Cardiac muscle cell (in vitro differentiated cells and primary cell): ENCODE results near the gene HCRT. TPM values are rescaled to one million over a fixed set of nuclear protein-coding genes. Genes with fewer than 3 reads are reported as not detected.

ENCODE experiments used
- DNase-seq, 2 donors: peaks; one replicate each; pipeline versions ENCODE4 v3.0.0 to v3.0.0-alpha.2; 2010 to 2017; ENCODE audit warnings: low read depth in 1 of 2, low spot score in 1 of 2
- H3K27ac ChIP-seq: fragments of 200-600 bp; sonication (generic); 2 replicates; pipeline ENCODE4 v1.5.1; 2016
- H3K27me3 ChIP-seq: fragments of 200-600 bp; sonication (generic); 2 replicates; pipeline ENCODE4 v1.6.0; 2016; ENCODE audit warnings: control low read depth
- H3K36me3 ChIP-seq: fragments of 200-600 bp; sonication (generic); 2 replicates; pipeline ENCODE4 v1.5.1; 2016; ENCODE audit warnings: control low read depth
- H3K4me1 ChIP-seq: fragments of 200-600 bp; sonication (generic); 2 replicates; pipeline ENCODE4 v1.8.1; 2017; ENCODE audit warnings: low read depth, mild to moderate bottlenecking, mixed run types
- H3K4me3 ChIP-seq: fragments of 200-600 bp; sonication (generic); 2 replicates; pipeline ENCODE4 v1.5.1; 2016; ENCODE audit warnings: mild to moderate bottlenecking
- H3K9me3 ChIP-seq: fragments of 200-600 bp; sonication (generic); 2 replicates; pipeline ENCODE4 v1.5.1; 2017; ENCODE audit warnings: low read depth, mild to moderate bottlenecking, control low read depth
- CTCF ChIP-seq: IDR thresholded peaks from 2 replicates; pipeline ENCODE4 v1.5.1; 2012; ENCODE audit warnings: low read depth, mild to moderate bottlenecking, low read length
- polyA plus RNA-seq: library from polyadenylated mRNA; unstranded; fragments of >200 nt; fragmentation: Nextera tagmentation; extraction: Ambion mirVana; gene quantifications from 2 replicates; pipeline ENCODE4 v1.2.1, GENCODE V29; 2016
- total RNA-seq: library from RNA; depleted of rRNA; stranded (reverse); fragments of >200 nt; gene quantifications from 2 replicates; pipeline ENCODE4 v1.2.3, GENCODE V29; 2016

HCRT gene, protein sequence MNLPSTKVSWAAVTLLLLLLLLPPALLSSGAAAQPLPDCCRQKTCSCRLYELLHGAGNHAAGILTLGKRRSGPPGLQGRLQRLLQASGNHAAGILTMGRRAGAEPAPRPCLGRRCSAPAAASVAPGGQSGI
- 1.3 TPM in 1 of 2 replicates, not detected in the other for total RNA-seq
- polyA plus RNA-seq, result 1.9 TPM in 1 of 2 replicates, not detected in the other

GRCh38 chr17:42184713-42185620 is at the start of gene HCRT:
Gene HCRT (minus strand): TSS chr17:42185452. CDS start chr17:42185365, 87 bp downstream.
- TF ChIP-seq CTCF, result no peak
- Histone ChIP-seq H3K27ac (peak within 1 kb of the TSS; percentile 2), H3K36me3 (no peaks in the 10 kb centered on the region), H3K27me3 (peaks cover 39% of the 10 kb centered on the region), H3K4me3 (peak within 1 kb of the TSS; percentile 27), H3K4me1 (peaks cover 19% of the 10 kb centered on the region), H3K9me3 (no peaks in the 10 kb centered on the region)
- DNase-seq, result peak in 1 of 2 donors; percentile 30

- no peak for DNase-seq
- no peak for TF ChIP-seq CTCF
- no peak overlapping the region for H3K4me3 ChIP-seq
- H3K27ac ChIP-seq, result peak overlapping the region; percentile 70
- H3K9me3 ChIP-seq, result no peaks in the 10 kb centered on the region
- no peaks in the 10 kb centered on the region for H3K36me3 ChIP-seq
- no peaks in the 10 kb centered on the region for H3K27me3 ChIP-seq
- H3K4me1 ChIP-seq, result peaks cover 8% of the 10 kb centered on the region
Measured at GRCh38 chr17:42233994-42234393, 48.7 kb upstream of the HCRT start.

- Histone ChIP-seq H3K4me1 (peaks cover 8% of the 10 kb centered on the region), H3K9me3 (no peaks in the 10 kb centered on the region), H3K36me3 (no peaks in the 10 kb centered on the region), H3K27ac (no peak overlapping the region), H3K4me3 (no peak overlapping the region), H3K27me3 (no peaks in the 10 kb centered on the region)
- no peak for TF ChIP-seq CTCF
- DNase-seq, result peak in 1 of 2 donors; percentile 70
Measured at GRCh38 chr17:42233156-42233555, 47.9 kb upstream of the HCRT start.

DNA sequence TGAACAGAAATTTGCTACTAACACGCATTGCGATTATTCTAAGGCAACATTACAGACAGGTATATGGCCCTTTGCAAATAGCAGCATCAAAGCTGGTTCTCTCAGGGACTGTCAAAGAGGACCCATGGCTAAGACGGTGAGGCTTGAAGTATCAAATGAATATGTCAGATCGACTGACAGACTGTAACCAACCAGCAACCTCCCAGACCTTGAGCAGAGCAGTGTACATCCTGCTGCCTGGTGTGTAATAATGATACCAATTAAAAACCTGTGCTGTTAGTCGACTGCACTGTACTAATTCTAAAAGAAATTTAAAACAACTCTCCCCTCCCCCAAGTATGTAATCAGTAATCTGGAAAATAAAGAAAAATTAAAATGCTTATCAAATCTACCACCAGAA is 45.0 kb upstream of the HCRT start:
- no peaks in the 10 kb centered on the region for H3K9me3 ChIP-seq
- TF ChIP-seq CTCF, result no peak

DNA sequence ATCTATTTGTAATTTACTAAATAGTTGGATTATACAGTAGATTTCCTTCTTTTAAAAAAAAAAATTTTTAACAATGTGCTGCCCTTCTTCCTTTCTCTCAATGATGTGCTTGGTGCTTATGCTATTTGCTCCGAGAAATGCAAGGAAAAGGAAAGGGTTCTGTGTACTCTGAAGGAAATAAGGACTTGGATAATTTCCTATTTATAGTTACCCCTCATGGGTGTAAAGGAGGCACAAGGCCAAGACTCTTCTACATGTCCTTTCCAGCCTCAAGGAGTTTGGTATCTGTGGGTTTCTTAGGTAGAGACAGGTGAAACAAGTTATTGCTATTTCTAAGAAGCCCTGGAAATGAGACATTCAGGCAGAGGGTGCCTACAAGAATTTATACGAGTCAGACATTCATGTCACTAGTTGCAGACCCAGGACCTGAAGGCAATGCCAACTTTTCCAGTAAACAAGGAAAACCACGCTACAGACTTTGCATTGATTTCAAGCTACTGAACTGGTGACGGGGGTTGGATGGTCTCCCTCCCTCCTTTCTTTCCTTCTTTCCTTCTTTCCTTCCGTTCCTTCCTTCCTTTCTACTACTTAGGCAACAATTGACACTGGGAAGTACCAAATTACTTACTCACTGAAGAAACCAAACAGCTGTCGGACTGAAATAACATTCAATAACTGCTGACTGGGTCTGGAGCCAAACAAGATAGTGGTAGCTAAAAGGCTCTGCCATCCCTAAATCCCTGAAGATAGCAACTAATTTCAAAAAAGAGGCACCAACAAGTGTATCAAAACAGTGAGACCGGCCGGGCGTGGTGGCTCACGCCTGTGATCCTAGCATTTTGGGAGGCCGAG is 42.8 kb upstream of the HCRT start:
- TF ChIP-seq CTCF, result no peak
- Histone ChIP-seq H3K36me3 (peaks cover 9% of the 10 kb centered on the region), H3K27ac (peak overlapping the region; percentile 50), H3K4me3 (no peak overlapping the region), H3K27me3 (no peaks in the 10 kb centered on the region), H3K4me1 (no peaks in the 10 kb centered on the region), H3K9me3 (no peaks in the 10 kb centered on the region)
- peak in 1 of 2 donors; percentile 52 for DNase-seq

More for the DNA sequence above, 45.0 kb upstream of the HCRT start:
- no peak for DNase-seq
- Histone ChIP-seq H3K27ac (no peak overlapping the region), H3K36me3 (peaks cover 3% of the 10 kb centered on the region), H3K4me1 (peaks cover 8% of the 10 kb centered on the region), H3K4me3 (no peak overlapping the region), H3K27me3 (no peaks in the 10 kb centered on the region)
